SK-N-SH treated with all-trans-retinoic acid at 6 μM for 48 hours (cell line): ENCODE data around the gene STARD13.

Experiments used
- ATAC-seq: fragments of 200-7000 bp; cut with Tn5 transposase; 3 replicates; pipeline ENCODE4 v1.9.1; 2020; ENCODE audit warnings: mild to moderate bottlenecking, moderate library complexity
- ARNTL ChIP-seq: fragments of 450-650 bp; formaldehyde crosslinking; IDR thresholded peaks from 2 replicates; pipeline ENCODE4 v1.5.0; 2020; ENCODE audit warnings: low read depth, mild to moderate bottlenecking, moderate library complexity, borderline replicate concordance
- BACH2 ChIP-seq: fragments of 250-450 bp; sonication (Bioruptor Pico); IDR thresholded peaks from 2 replicates; pipeline ENCODE4 v1.9.0; 2021; ENCODE audit warnings: mild to moderate bottlenecking, borderline replicate concordance
- CREB5 ChIP-seq: fragments of 250-450 bp; sonication (Bioruptor Pico); IDR thresholded peaks from 2 replicates; pipeline ENCODE4 v1.5.1; 2020; ENCODE audit warnings: low read depth, mild to moderate bottlenecking, moderate library complexity
- CSDC2 ChIP-seq: fragments of 250-450 bp; sonication (Bioruptor Pico); IDR thresholded peaks from 2 replicates; pipeline ENCODE4 v1.5.0; 2020; ENCODE audit warnings: mild to moderate bottlenecking, moderate library complexity
- CSRNP3 ChIP-seq: fragments of 250-450 bp; sonication (Bioruptor Pico); IDR thresholded peaks from 2 replicates; pipeline ENCODE4 v1.5.1; 2021; ENCODE audit warnings: mild to moderate bottlenecking, moderate library complexity
- ESRRG ChIP-seq: fragments of 250-450 bp; sonication (Bioruptor Pico); IDR thresholded peaks from 2 replicates; pipeline ENCODE4 v1.6.1; 2021; ENCODE audit warnings: mild to moderate bottlenecking
- GLIS3 ChIP-seq: fragments of 250-450 bp; sonication (Bioruptor Pico); IDR thresholded peaks from 2 replicates; pipeline ENCODE4 v1.5.0; 2020; ENCODE audit warnings: mild to moderate bottlenecking, moderate library complexity
- ISL1 ChIP-seq: fragments of 250-450 bp; sonication (Bioruptor Pico); IDR thresholded peaks from 2 replicates; pipeline ENCODE4 v2.1.2; 2022; ENCODE audit warnings: mild to moderate bottlenecking, moderate library complexity
- OSR1 ChIP-seq: fragments of 250-450 bp; sonication (Bioruptor Pico); IDR thresholded peaks from 2 replicates; pipeline ENCODE4 v1.8.0; 2022; ENCODE audit warnings: moderate library complexity, mild to moderate bottlenecking, inconsistent platforms
- PATZ1 ChIP-seq: fragments of 250-450 bp; sonication (Bioruptor Pico); IDR thresholded peaks from 2 replicates; pipeline ENCODE4 v1.8.0; 2020; ENCODE audit warnings: mild to moderate bottlenecking, moderate library complexity, borderline replicate concordance
- POU6F1 ChIP-seq: fragments of 250-450 bp; sonication (Bioruptor Pico); IDR thresholded peaks from 2 replicates; pipeline ENCODE4 v1.8.0; 2021; ENCODE audit warnings: low read depth, mild to moderate bottlenecking, moderate library complexity, borderline replicate concordance
- PPARA ChIP-seq: fragments of 250-450 bp; sonication (Bioruptor Pico); IDR thresholded peaks from 2 replicates; pipeline ENCODE4 v1.5.0; 2020; ENCODE audit warnings: mild to moderate bottlenecking, borderline replicate concordance
- RARB ChIP-seq: fragments of 250-450 bp; sonication (Bioruptor Pico); IDR thresholded peaks from 2 replicates; pipeline ENCODE4 v1.8.0; 2021; ENCODE audit warnings: mild to moderate bottlenecking, moderate library complexity
- SNAI2 ChIP-seq: fragments of 250-450 bp; sonication (Bioruptor Pico); IDR thresholded peaks from 2 replicates; pipeline ENCODE4 v1.5.0; 2020; ENCODE audit warnings: mild to moderate bottlenecking, moderate library complexity
- TCF4 ChIP-seq: fragments of 250-450 bp; sonication (Bioruptor Pico); IDR thresholded peaks from 2 replicates; pipeline ENCODE4 v1.8.0; 2021; ENCODE audit warnings: mild to moderate bottlenecking, moderate library complexity, borderline replicate concordance
- TOX ChIP-seq: fragments of 250-450 bp; sonication (Bioruptor Pico); IDR thresholded peaks from 2 replicates; pipeline ENCODE4 v1.8.0; 2021; ENCODE audit warnings: mild to moderate bottlenecking, moderate library complexity, borderline replicate concordance
- ZC3H10 ChIP-seq: fragments of 250-450 bp; sonication (Bioruptor Pico); IDR thresholded peaks from 2 replicates; pipeline ENCODE4 v1.5.1; 2021; ENCODE audit warnings: mild to moderate bottlenecking, moderate library complexity
- ZFP3 ChIP-seq: fragments of 250-450 bp; sonication (Bioruptor Pico); IDR thresholded peaks from 2 replicates; pipeline ENCODE4 v1.5.0; 2020; ENCODE audit warnings: mild to moderate bottlenecking, moderate library complexity
- ZFP30 ChIP-seq: fragments of 450-650 bp; formaldehyde crosslinking; IDR thresholded peaks from 2 replicates; pipeline ENCODE4 v1.5.0; 2022; ENCODE audit warnings: mild to moderate bottlenecking, moderate library complexity
- ZNF565 ChIP-seq: fragments of 450-650 bp; formaldehyde crosslinking; conservative IDR thresholded peaks from 2 replicates; pipeline ENCODE4 v1.5.0; 2020; ENCODE audit warnings: low read depth, mild to moderate bottlenecking, moderate library complexity
- ZNF70 ChIP-seq: fragments of 450-650 bp; formaldehyde crosslinking; IDR thresholded peaks from 2 replicates; pipeline ENCODE4 v1.5.0; 2020; ENCODE audit warnings: mild to moderate bottlenecking, moderate library complexity
- ZNF8 ChIP-seq: fragments of 450-650 bp; formaldehyde crosslinking; IDR thresholded peaks from 2 replicates; pipeline ENCODE4 v1.5.0; 2020; ENCODE audit warnings: mild to moderate bottlenecking, moderate library complexity

The STARD13 gene

GRCh38 chr13:33263976-33264619 lies 21.5 kb downstream of the STARD13 start:
- no peak for ATAC-seq
- TF ChIP-seq OSR1 (CRISPR knock-in tag), result no peak
- no peak for TF ChIP-seq ARNTL (CRISPR knock-in tag)
- TF ChIP-seq ZFP30 (CRISPR knock-in tag), result no peak
- no peak for TF ChIP-seq ZNF565 (CRISPR knock-in tag)
- TF ChIP-seq TOX (CRISPR knock-in tag), result no peak

GRCh38 chr13:33263484-33263883 lies 22.1 kb downstream of the STARD13 start:
- TF ChIP-seq ARNTL (CRISPR knock-in tag) (no peak), ZNF8 (CRISPR knock-in tag) (no peak), CSRNP3 (CRISPR knock-in tag) (no peak), ZFP30 (CRISPR knock-in tag) (no peak), RARB (CRISPR knock-in tag) (no peak), ISL1 (CRISPR knock-in tag) (no peak), TOX (CRISPR knock-in tag) (no peak), BACH2 (CRISPR knock-in tag) (no peak)

GRCh38 chr13:33262997-33263396 lies 22.6 kb downstream of the STARD13 start:
- peak; percentile 71 for ATAC-seq
- TF ChIP-seq CSRNP3 (CRISPR knock-in tag) (no peak), ZC3H10 (CRISPR knock-in tag) (no peak), SNAI2 (no peak), ZNF8 (CRISPR knock-in tag) (no peak), CREB5 (CRISPR knock-in tag) (no peak), ESRRG (no peak), ARNTL (CRISPR knock-in tag) (no peak), RARB (CRISPR knock-in tag) (no peak)
- TF ChIP-seq, all 23 proteins: peak for 0

More at GRCh38 chr13:33263484-33263883, 22.1 kb downstream of the STARD13 start:
- ATAC-seq, result no peak

GRCh38 chr13:33262594-33262993 lies 23.0 kb downstream of the STARD13 start:
- no peak for TF ChIP-seq CREB5 (CRISPR knock-in tag)
- TF ChIP-seq ZC3H10 (CRISPR knock-in tag), result no peak
- TF ChIP-seq BACH2 (CRISPR knock-in tag), result no peak
- TF ChIP-seq SNAI2, result no peak
- no peak for TF ChIP-seq ZNF8 (CRISPR knock-in tag)
- TF ChIP-seq TOX (CRISPR knock-in tag), result no peak
- no peak for TF ChIP-seq ZNF565 (CRISPR knock-in tag)
- TF ChIP-seq OSR1 (CRISPR knock-in tag), result no peak
- no peak for TF ChIP-seq ZFP3 (CRISPR knock-in tag)
- TF ChIP-seq CSDC2 (CRISPR knock-in tag), result no peak
- TF ChIP-seq ESRRG, result no peak
- no peak for TF ChIP-seq ARNTL (CRISPR knock-in tag)
- no peak for TF ChIP-seq ZNF70 (CRISPR knock-in tag)
- TF ChIP-seq POU6F1 (CRISPR knock-in tag), result no peak
- no peak for TF ChIP-seq PATZ1 (CRISPR knock-in tag)
- no peak for TF ChIP-seq RARB (CRISPR knock-in tag)
- no peak for TF ChIP-seq PPARA (CRISPR knock-in tag)
- no peak for TF ChIP-seq TCF4
- TF ChIP-seq GLIS3, result no peak
- no peak for TF ChIP-seq ZFP30 (CRISPR knock-in tag)

More at GRCh38 chr13:33262594-33262993, 23.0 kb downstream of the STARD13 start:
- peak; percentile 30 for ATAC-seq
